HUES48 (cell line): ENCODE measurements around the gene SLC6A19.

ENCODE experiments used
- H3K27ac ChIP-seq: one replicate; pipeline ENCODE4 v1.7.0; 2013; ENCODE audit warnings: low read depth, low read length, inconsistent platforms
- H3K27me3 ChIP-seq: 2 replicates; pipeline ENCODE4 v1.6.1; 2013; ENCODE audit warnings: mild to moderate bottlenecking, low read length; ENCODE audit not compliant: control insufficient read depth, insufficient read depth
- H3K36me3 ChIP-seq: 2 replicates; pipeline ENCODE4 v1.6.1; 2013; ENCODE audit warnings: low read length; ENCODE audit not compliant: control insufficient read depth, insufficient read depth
- H3K4me1 ChIP-seq: 2 replicates; pipeline ENCODE4 v1.6.1; 2013; ENCODE audit warnings: mild to moderate bottlenecking, low read length; ENCODE audit not compliant: control insufficient read depth, insufficient read depth
- H3K4me3 ChIP-seq: 2 replicates; pipeline ENCODE4 v1.5.1; 2013; ENCODE audit warnings: mild to moderate bottlenecking, low read depth, low read length
- H3K9ac ChIP-seq: 2 replicates; pipeline ENCODE4 v1.6.1; 2013; ENCODE audit warnings: mild to moderate bottlenecking, low read depth, low read length, moderate library complexity
- H3K9me3 ChIP-seq: 2 replicates; pipeline ENCODE4 v1.6.1; 2013; ENCODE audit warnings: low read length; ENCODE audit not compliant: control insufficient read depth, insufficient read depth

Gene SLC6A19

GRCh38 chr5:1251678-1252580 is 50.5 kb downstream of the SLC6A19 start:
- Histone ChIP-seq H3K9ac (no peak overlapping the region), H3K36me3 (no peaks in the 10 kb centered on the region), H3K27me3 (no peaks in the 10 kb centered on the region), H3K9me3 (no peaks in the 10 kb centered on the region), H3K4me3 (no peak overlapping the region), H3K4me1 (no peaks in the 10 kb centered on the region), H3K27ac (no peak overlapping the region)

- Histone ChIP-seq H3K4me3 (no peak overlapping the region), H3K9ac (no peak overlapping the region), H3K4me1 (no peaks in the 10 kb centered on the region), H3K36me3 (no peaks in the 10 kb centered on the region), H3K27ac (no peak overlapping the region), H3K9me3 (no peaks in the 10 kb centered on the region), H3K27me3 (no peaks in the 10 kb centered on the region)
Observed at GRCh38 chr5:1252681-1253080, 51.3 kb downstream of the SLC6A19 start.

GRCh38 chr5:1253456-1254105 is 52.2 kb downstream of the SLC6A19 start:
- no peaks in the 10 kb centered on the region for H3K4me1 ChIP-seq
- no peaks in the 10 kb centered on the region for H3K27me3 ChIP-seq
- H3K9ac ChIP-seq: no peak overlapping the region
- H3K4me3 ChIP-seq: no peak overlapping the region
- no peak overlapping the region for H3K27ac ChIP-seq
- no peaks in the 10 kb centered on the region for H3K36me3 ChIP-seq
- H3K9me3 ChIP-seq: no peaks in the 10 kb centered on the region

GRCh38 chr5:1254196-1254595 is 52.8 kb downstream of the SLC6A19 start:
- Histone ChIP-seq H3K27ac (no peak overlapping the region), H3K9ac (no peak overlapping the region), H3K27me3 (no peaks in the 10 kb centered on the region), H3K4me1 (no peaks in the 10 kb centered on the region), H3K36me3 (no peaks in the 10 kb centered on the region), H3K9me3 (no peaks in the 10 kb centered on the region), H3K4me3 (no peak overlapping the region)

- Histone ChIP-seq H3K4me1 (no peaks in the 10 kb centered on the region), H3K27me3 (no peaks in the 10 kb centered on the region), H3K9ac (no peak overlapping the region), H3K4me3 (no peak overlapping the region), H3K36me3 (0 out of 2 replicates have a peak, but pooled peaks cover 2% of the 10 kb centered on the region), H3K9me3 (no peaks in the 10 kb centered on the region), H3K27ac (no peak overlapping the region)
Observed at GRCh38 chr5:1255081-1255561, 53.7 kb downstream of the SLC6A19 start.

- no peaks in the 10 kb centered on the region for H3K27me3 ChIP-seq
- H3K4me1 ChIP-seq: no peaks in the 10 kb centered on the region
- no peak overlapping the region for H3K9ac ChIP-seq
- H3K4me3 ChIP-seq: no peak overlapping the region
- no peak overlapping the region for H3K27ac ChIP-seq
- H3K36me3 ChIP-seq: 0 out of 2 replicates have a peak, but pooled peaks cover 3% of the 10 kb centered on the region
- peaks cover under 1% of the 10 kb centered on the region; the same call in 1 of the 2 replicates for H3K9me3 ChIP-seq
Observed at GRCh38 chr5:1256776-1257175, 55.4 kb downstream of the SLC6A19 start.

- Histone ChIP-seq H3K36me3 (0 out of 2 replicates have a peak, but pooled peaks cover 3% of the 10 kb centered on the region), H3K27me3 (no peaks in the 10 kb centered on the region)
Observed at GRCh38 chr5:1257363-1257762, 56.0 kb downstream of the SLC6A19 start.

GRCh38 chr5:1257841-1258240 is 56.4 kb downstream of the SLC6A19 start:
- no peak overlapping the region for H3K27ac ChIP-seq
- no peaks in the 10 kb centered on the region for H3K4me1 ChIP-seq
- no peak overlapping the region; the same call in 1 of the 2 replicates for H3K9ac ChIP-seq
- H3K27me3 ChIP-seq: no peaks in the 10 kb centered on the region
- H3K9me3 ChIP-seq: peaks cover 11% of the 10 kb centered on the region
- H3K4me3 ChIP-seq: no peak overlapping the region
- 0 out of 2 replicates have a peak, but pooled peaks cover 3% of the 10 kb centered on the region for H3K36me3 ChIP-seq

More at GRCh38 chr5:1257363-1257762, 56.0 kb downstream of the SLC6A19 start:
- Histone ChIP-seq H3K27ac (no peak overlapping the region), H3K4me1 (no peaks in the 10 kb centered on the region), H3K9me3 (peaks cover 6% of the 10 kb centered on the region), H3K4me3 (no peak overlapping the region), H3K9ac (no peak overlapping the region)

GRCh38 chr5:1259806-1260480 is 58.5 kb downstream of the SLC6A19 start:
- Histone ChIP-seq H3K27ac (no peak overlapping the region), H3K4me1 (no peaks in the 10 kb centered on the region), H3K4me3 (no peak overlapping the region), H3K9me3 (peaks cover 20% of the 10 kb centered on the region), H3K9ac (no peak overlapping the region), H3K27me3 (no peaks in the 10 kb centered on the region), H3K36me3 (peaks cover 18% of the 10 kb centered on the region)

- Histone ChIP-seq H3K4me1 (no peaks in the 10 kb centered on the region), H3K9me3 (peaks cover 20% of the 10 kb centered on the region), H3K27ac (no peak overlapping the region), H3K36me3 (peaks cover 29% of the 10 kb centered on the region), H3K27me3 (no peaks in the 10 kb centered on the region), H3K4me3 (no peak overlapping the region), H3K9ac (no peak overlapping the region)
Observed at GRCh38 chr5:1261643-1262042, 60.2 kb downstream of the SLC6A19 start.
